ENCODE data around the gene RPP14. TPM values are rescaled to one million over a fixed set of nuclear protein-coding genes. Genes with fewer than 3 reads are reported as not detected.

The RPP14 gene
- total and polyA plus RNA-seq, 3 donors from 2014 or later, result 13.8 to 18.4 (median 17.0) TPM

GRCh38 chr3:58323529-58324390 lies 17.7 kb downstream of the RPP14 start:
- Histone ChIP-seq H3K4me3 (no peak overlapping the region), H3K9me3 (no peaks in the 10 kb centered on the region), H3K4me1 (peaks cover 4% of the 10 kb centered on the region), H3K27me3 (no peaks in the 10 kb centered on the region), H3K36me3 (ENCODE audit: low read depth, missing control alignments) (no peaks in the 10 kb centered on the region), H3K27ac (no peak overlapping the region)
- intact Hi-C loops (cut with DNase I; ENCODE audit: low total_unique reads), result loop anchor here (10.0 kb wide), 1 partner anchor 91 kb away; no protein-coding TSS in a partner anchor
- TF ChIP-seq CTCF (IDR thresholded peaks at IDR 0.05), result no peak
- no peak for TF ChIP-seq POLR2A (IDR thresholded peaks at IDR 0.05)
- WGBS, 2 donors, result 57 to 71% methylated on average over 3 of the region's 3 CpGs
- no peak for DNase-seq

- no peaks in the 10 kb centered on the region for H3K9me3 ChIP-seq
- 85 to 86% methylated on average over 7 of the region's 7 CpGs for WGBS, 2 donors
- H3K4me1 ChIP-seq, result peaks cover 4% of the 10 kb centered on the region
- no peak overlapping the region for H3K4me3 ChIP-seq
- no peaks in the 10 kb centered on the region for H3K27me3 ChIP-seq
- intact Hi-C loops (cut with DNase I; ENCODE audit: low total_unique reads), result loop anchor here (10.0 kb wide), 1 partner anchor 90 kb away; no protein-coding TSS in a partner anchor
- TF ChIP-seq CTCF (IDR thresholded peaks at IDR 0.05), result no peak
- no peak for TF ChIP-seq POLR2A (IDR thresholded peaks at IDR 0.05)
- DNase-seq, result no peak
- H3K27ac ChIP-seq, result no peak overlapping the region
- no peaks in the 10 kb centered on the region for H3K36me3 ChIP-seq (ENCODE audit: low read depth, missing control alignments)
Measured at GRCh38 chr3:58324391-58325390, 18.6 kb downstream of the RPP14 start.

- intact Hi-C loops (cut with DNase I; ENCODE audit: low total_unique reads), result loop anchor here (10.0 kb wide), 1 partner anchor 89 kb away; no protein-coding TSS in a partner anchor
- 42 to 51% methylated on average over 2 of the region's 2 CpGs for WGBS, 2 donors
- H3K27me3 ChIP-seq, result no peaks in the 10 kb centered on the region
Measured at GRCh38 chr3:58325525-58325992, 19.5 kb downstream of the RPP14 start.

More at GRCh38 chr3:58325525-58325992, 19.5 kb downstream of the RPP14 start:
- no peak for TF ChIP-seq POLR2A (IDR thresholded peaks at IDR 0.05)
- TF ChIP-seq CTCF (IDR thresholded peaks at IDR 0.05), result no peak
- no peaks in the 10 kb centered on the region for H3K9me3 ChIP-seq
- DNase-seq, result no peak
- H3K36me3 ChIP-seq (ENCODE audit: low read depth, missing control alignments), result no peaks in the 10 kb centered on the region
- peaks cover 4% of the 10 kb centered on the region for H3K4me1 ChIP-seq
- H3K27ac ChIP-seq, result no peak overlapping the region
- H3K4me3 ChIP-seq, result no peak overlapping the region
